GM12878 (cell line): Measurements from ENCODE around the gene METTL4. TPM values are rescaled to one million over a fixed set of nuclear protein-coding genes. Genes with fewer than 3 reads are reported as not detected.

Experiments used
- ATAC-seq: fragments of 200-7000 bp; cut with Tn5 transposase; 3 replicates; pipeline ENCODE4 v1.9.1; 2020; ENCODE audit warnings: mild to moderate bottlenecking, moderate library complexity
- BruUV-seq: library from RNA; stranded (reverse); fragments of 400-500 nt; replicated peaks from 2 replicates; lab custom pipeline; 2021; lab: Mats Ljungman, UMichigan
- CTCF ChIA-PET: fragments of 300-600 bp; sonication (Branson Sonifier 250); formaldehyde crosslinking; extraction: SDS; loops from one replicate; lab custom pipeline; 2021; ENCODE audit warnings: inconsistent platforms; lab: Yijun Ruan, JAX
- POLR2A ChIA-PET: fragments of 350-600 bp; formaldehyde crosslinking; extraction: SDS; loops from one replicate; lab custom pipeline; 2021; ENCODE audit warnings: inconsistent platforms; lab: Charles Lee
- RAD21 ChIA-PET: fragments of 300-600 bp; sonication (Branson Sonifier 250); formaldehyde crosslinking; loops from one replicate; lab custom pipeline; 2023; ENCODE audit warnings: antibody characterized with exemption; ENCODE audit not compliant: unreplicated experiment; lab: Charles Lee
- SMC1A ChIA-PET: fragments of 300-600 bp; sonication (Branson Sonifier 250); formaldehyde crosslinking; loops from one replicate; lab custom pipeline; 2023; ENCODE audit not compliant: unreplicated experiment, uncharacterized antibody; lab: Charles Lee
- DNase-seq: peaks from one replicate; pipeline ENCODE4 v3.0.0-alpha.2; 2011; ENCODE audit warnings: low read depth, low spot score
- FAIRE-seq: peaks from 3 replicates; lab custom pipeline; 2011; peaks lifted over from hg19 to GRCh38; lab: Jason Lieb, UNC
- H2AFZ ChIP-seq: 2 replicates; pipeline ENCODE4 v1.6.0; 2011; ENCODE audit warnings: low read depth, low read length, control low read depth; ENCODE audit not compliant: control insufficient read depth
- H3K27ac ChIP-seq: 2 replicates; pipeline ENCODE4 v1.5.1; 2011; ENCODE audit warnings: control low read depth; ENCODE audit not compliant: control insufficient read depth, insufficient read depth
- H3K27me3 ChIP-seq, 2 experiments: replicated peaks in 1 of 2; 2 replicates each; pipeline versions ENCODE4 v1.6.0 to v1.6.1; 2011; ENCODE audit warnings: low read length in 1 of 2; ENCODE audit not compliant: control insufficient read depth in 2 of 2, insufficient read depth in 2 of 2
- H3K36me3 ChIP-seq, 2 experiments: 2 replicates each; pipeline ENCODE4 v1.5.1; 2011; ENCODE audit warnings: low read length in 1 of 2; ENCODE audit not compliant: control insufficient read depth in 2 of 2, insufficient read depth in 2 of 2
- H3K4me1 ChIP-seq: 2 replicates; pipeline ENCODE4 v1.6.1; 2011; ENCODE audit warnings: mild to moderate bottlenecking, low read length, moderate library complexity, mixed read lengths; ENCODE audit not compliant: control insufficient read depth, insufficient read depth
- H3K4me2 ChIP-seq: 2 replicates; pipeline ENCODE4 v1.6.0; 2011; ENCODE audit warnings: control low read depth; ENCODE audit not compliant: control insufficient read depth, insufficient read depth
- H3K4me3 ChIP-seq: fragments of 200-600 bp; sonication (generic); 2 replicates; pipeline ENCODE4 v1.5.1; 2016
- H3K79me2 ChIP-seq: 2 replicates; pipeline ENCODE4 v1.6.0; 2011; ENCODE audit warnings: low read length; ENCODE audit not compliant: control insufficient read depth, insufficient read depth
- H3K9ac ChIP-seq: 2 replicates; pipeline ENCODE4 v1.8.0; 2011; ENCODE audit warnings: low read length, control low read depth, mixed read lengths; ENCODE audit not compliant: control insufficient read depth, insufficient read depth
- H3K9me3 ChIP-seq: replicated peaks from 3 replicates; pipeline ENCODE4 v1.5.1; 2011; ENCODE audit warnings: mild to moderate bottlenecking, low read length; ENCODE audit not compliant: control insufficient read depth, insufficient read depth
- H4K20me1 ChIP-seq: 2 replicates; pipeline ENCODE4 v1.6.0; 2011; ENCODE audit not compliant: control insufficient read depth, insufficient read depth
- BCL11A ChIP-seq: IDR thresholded peaks from 2 replicates; pipeline ENCODE4 v1.6.1; 2011; ENCODE audit warnings: low read depth, low read length
- EED ChIP-seq: sonication (generic); IDR thresholded peaks from 2 replicates; pipeline ENCODE4 v1.6.1; 2016; ENCODE audit warnings: antibody characterized with exemption, low read depth
- HCFC1 ChIP-seq: fragments of 150-350 bp; IDR thresholded peaks from 2 replicates; pipeline ENCODE4 v1.6.1; 2014; ENCODE audit warnings: low read length
- MEF2B ChIP-seq: fragments of 450-650 bp; IDR thresholded peaks from 2 replicates; pipeline ENCODE4 v1.6.1; 2018; ENCODE audit warnings: mild to moderate bottlenecking, moderate library complexity; ENCODE audit not compliant: partially characterized antibody, poor library complexity, severe bottlenecking
- MYC ChIP-seq: IDR thresholded peaks from 2 replicates; pipeline ENCODE4 v1.6.1; 2011; ENCODE audit warnings: mild to moderate bottlenecking, low read length, moderate library complexity, inconsistent platforms; ENCODE audit not compliant: insufficient read depth, insufficient replicate concordance, insufficient read length, severe bottlenecking
- NFIC ChIP-seq: IDR thresholded peaks from 2 replicates; pipeline ENCODE4 v1.6.1; 2012; ENCODE audit warnings: low read depth, mild to moderate bottlenecking, inconsistent platforms, low read length, moderate library complexity
- RELA ChIP-seq: fragments of 450-650 bp; IDR thresholded peaks from 2 replicates; pipeline ENCODE4 v1.8.0; 2014; ENCODE audit warnings: borderline replicate concordance; ENCODE audit not compliant: partially characterized antibody
- RFX5 ChIP-seq: IDR thresholded peaks from 2 replicates; pipeline ENCODE4 v1.6.1; 2011; ENCODE audit warnings: low read depth, low read length, improper control_type of control experiment
- SMC3 ChIP-seq: IDR thresholded peaks from 2 replicates; pipeline ENCODE4 v1.6.1; 2011; ENCODE audit warnings: low read length, improper control_type of control experiment, borderline replicate concordance
- ZNF217 ChIP-seq: fragments of 450-650 bp; IDR thresholded peaks from 2 replicates; pipeline ENCODE4 v1.6.1; 2017; ENCODE audit warnings: antibody characterized with exemption, mild to moderate bottlenecking
- WGBS: methylation state at CpG from one replicate; pipeline ENCODE4 v1.1.6; 2016; ENCODE audit warnings: low lambda C conversion rate; ENCODE audit not compliant: insufficient replicate concordance, insufficient coverage; ENCODE audit errors: missing lambda C conversion rate; 5-methylcytosine and 5-hydroxymethylcytosine counted together
- in situ Hi-C: fragments of 300-500 bp; cut with MboI; formaldehyde crosslinking; loops from 9 replicates; pipeline ENCODE4 v1.14.3; 2018; ENCODE audit warnings: mixed read lengths
- intact Hi-C: fragments of 100-400 bp; cut with micrococcal nuclease; formaldehyde crosslinking; loops from one replicate; pipeline ENCODE4 v1.14.2; 2022; ENCODE audit not compliant: unreplicated experiment
- polyA plus RNA-seq, 11 experiments: library from polyadenylated mRNA; depleted of rRNA in 4 of 11; unstranded in 6 of 11; stranded (reverse) in 5 of 11; fragments of >200 nt; fragmentation: Nextera tagmentation in 4 of 11; fragmentation: Illumina TruSeq in 1 of 11; extraction: Ambion mirVana in 4 of 11; extraction: Trizol in 1 of 11; gene quantifications; 1 replicate in 1 of 11; 2 replicates in 10 of 11; pipeline versions ENCODE4 v1.2.1 to v1.2.3, GENCODE V29; 2011 to 2016; ENCODE audit warnings: inconsistent platforms in 2 of 11, missing spikeins in 2 of 11, low read depth in 1 of 11
- total RNA-seq, 4 experiments: library from RNA; depleted of rRNA in 3 of 4; stranded (reverse); fragments of >200 nt in 3 of 4; fragmentation: Illumina TruSeq in 1 of 4; extraction: Trizol in 1 of 4; gene quantifications; 2 replicates each; pipeline versions ENCODE4 v1.2.1 to v1.2.3, GENCODE V29; 2013 to 2021
- TF ChIP-seq, protein P1 (sequence below): IDR thresholded peaks from 2 replicates; pipeline ENCODE4 v1.6.1; 2011; ENCODE audit warnings: low read depth, low read length, improper control_type of control experiment, borderline replicate concordance
- TF ChIP-seq, protein P2 (sequence below): fragments of 450-650 bp; IDR thresholded peaks from 2 replicates; pipeline ENCODE4 v1.6.1; 2017; ENCODE audit warnings: mild to moderate bottlenecking, moderate library complexity

Gene METTL4
- total and polyA plus RNA-seq, 10 of the 15 experiments (the other 5 are each of a cell fraction or from before 2014, with no cell fraction given), result 4.9 to 15.2 (median 12.3) TPM

DNA sequence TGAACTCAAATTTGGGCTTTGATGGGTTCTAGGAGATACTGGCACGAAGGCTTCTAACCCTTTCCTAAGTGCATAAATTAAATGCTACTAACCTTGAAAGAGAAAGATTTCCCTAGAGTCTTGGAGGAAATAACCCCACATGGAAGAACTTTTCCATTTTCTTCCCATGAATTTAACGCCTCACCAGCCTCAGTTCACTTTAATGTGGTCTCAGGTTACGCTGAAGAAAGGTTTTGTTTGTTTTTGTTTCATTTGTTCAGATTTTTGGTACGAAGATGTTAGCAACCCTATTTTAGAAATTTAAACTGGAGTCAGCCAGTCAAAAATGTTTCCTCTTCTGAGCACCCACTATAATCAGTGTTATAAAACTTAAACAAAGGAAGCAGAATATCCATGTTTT lies 30.7 kb downstream of the METTL4 start:
- POLR2A ChIA-PET, result no interaction called here
- no peaks in the 10 kb centered on the region for H4K20me1 ChIP-seq
- no peak overlapping the region for H3K27ac ChIP-seq
- no peak overlapping the region for H2AFZ ChIP-seq
- no peaks in the 10 kb centered on the region; a peak in 2 of 4 replicates for H3K36me3 ChIP-seq
- no peaks in the 10 kb centered on the region for H3K9me3 ChIP-seq
- TF ChIP-seq, protein P1, sequence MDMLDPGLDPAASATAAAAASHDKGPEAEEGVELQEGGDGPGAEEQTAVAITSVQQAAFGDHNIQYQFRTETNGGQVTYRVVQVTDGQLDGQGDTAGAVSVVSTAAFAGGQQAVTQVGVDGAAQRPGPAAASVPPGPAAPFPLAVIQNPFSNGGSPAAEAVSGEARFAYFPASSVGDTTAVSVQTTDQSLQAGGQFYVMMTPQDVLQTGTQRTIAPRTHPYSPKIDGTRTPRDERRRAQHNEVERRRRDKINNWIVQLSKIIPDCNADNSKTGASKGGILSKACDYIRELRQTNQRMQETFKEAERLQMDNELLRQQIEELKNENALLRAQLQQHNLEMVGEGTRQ, result no peak
- TF ChIP-seq MYC (no peak), BCL11A (no peak), RELA (no peak), HCFC1 (no peak), SMC3 (no peak), NFIC (no peak), MEF2B (no peak), EED (no peak), RFX5 (no peak), ZNF217 (no peak)
- TF ChIP-seq, protein P2, sequence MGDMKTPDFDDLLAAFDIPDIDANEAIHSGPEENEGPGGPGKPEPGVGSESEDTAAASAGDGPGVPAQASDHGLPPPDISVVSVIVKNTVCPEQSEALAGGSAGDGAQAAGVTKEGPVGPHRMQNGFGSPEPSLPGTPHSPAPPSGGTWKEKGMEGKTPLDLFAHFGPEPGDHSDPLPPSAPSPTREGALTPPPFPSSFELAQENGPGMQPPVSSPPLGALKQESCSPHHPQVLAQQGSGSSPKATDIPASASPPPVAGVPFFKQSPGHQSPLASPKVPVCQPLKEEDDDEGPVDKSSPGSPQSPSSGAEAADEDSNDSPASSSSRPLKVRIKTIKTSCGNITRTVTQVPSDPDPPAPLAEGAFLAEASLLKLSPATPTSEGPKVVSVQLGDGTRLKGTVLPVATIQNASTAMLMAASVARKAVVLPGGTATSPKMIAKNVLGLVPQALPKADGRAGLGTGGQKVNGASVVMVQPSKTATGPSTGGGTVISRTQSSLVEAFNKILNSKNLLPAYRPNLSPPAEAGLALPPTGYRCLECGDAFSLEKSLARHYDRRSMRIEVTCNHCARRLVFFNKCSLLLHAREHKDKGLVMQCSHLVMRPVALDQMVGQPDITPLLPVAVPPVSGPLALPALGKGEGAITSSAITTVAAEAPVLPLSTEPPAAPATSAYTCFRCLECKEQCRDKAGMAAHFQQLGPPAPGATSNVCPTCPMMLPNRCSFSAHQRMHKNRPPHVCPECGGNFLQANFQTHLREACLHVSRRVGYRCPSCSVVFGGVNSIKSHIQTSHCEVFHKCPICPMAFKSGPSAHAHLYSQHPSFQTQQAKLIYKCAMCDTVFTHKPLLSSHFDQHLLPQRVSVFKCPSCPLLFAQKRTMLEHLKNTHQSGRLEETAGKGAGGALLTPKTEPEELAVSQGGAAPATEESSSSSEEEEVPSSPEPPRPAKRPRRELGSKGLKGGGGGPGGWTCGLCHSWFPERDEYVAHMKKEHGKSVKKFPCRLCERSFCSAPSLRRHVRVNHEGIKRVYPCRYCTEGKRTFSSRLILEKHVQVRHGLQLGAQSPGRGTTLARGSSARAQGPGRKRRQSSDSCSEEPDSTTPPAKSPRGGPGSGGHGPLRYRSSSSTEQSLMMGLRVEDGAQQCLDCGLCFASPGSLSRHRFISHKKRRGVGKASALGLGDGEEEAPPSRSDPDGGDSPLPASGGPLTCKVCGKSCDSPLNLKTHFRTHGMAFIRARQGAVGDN, result no peak
- H3K79me2 ChIP-seq, result no peaks in the 10 kb centered on the region
- RAD21 ChIA-PET, result interaction anchor here (1.3 to 1.7 kb wide), 2 partner anchors 193 to 205 kb away, joined by 3 to 4 read pairs; no protein-coding TSS in a partner anchor
- SMC1A ChIA-PET, result interaction anchor here (0.7 to 3.1 kb wide), 4 partner anchors 13 to 316 kb away, joined by 3 to 48 read pairs (median 3); no protein-coding TSS in a partner anchor
- no peaks in the 10 kb centered on the region for H3K4me1 ChIP-seq
- intact Hi-C loops (loop anchor here (5.0 to 10.0 kb wide), 3 partner anchors 626 to 953 kb away; no protein-coding TSS in a partner anchor), in situ Hi-C loops (no loop called here)
- no peak overlapping the region for H3K9ac ChIP-seq
- no TSS peak for BruUV-seq
- DNase-seq (no peak), ATAC-seq (no peak), FAIRE-seq (no peak)
- H3K4me3 ChIP-seq, result no peak overlapping the region
- CTCF ChIA-PET, result interaction anchor here (0.8 to 3.6 kb wide), 10 partner anchors 13 to 954 kb away, joined by 3 to 124 read pairs (median 6); no protein-coding TSS in a partner anchor
- H3K27me3 ChIP-seq, result no peaks in the 10 kb centered on the region
- H3K4me2 ChIP-seq, result no peak overlapping the region
- 81% methylated on average over 4 of the region's 4 CpGs for WGBS
